ENCODE measurements around the gene BCKDHA.

The BCKDHA gene

DNA sequence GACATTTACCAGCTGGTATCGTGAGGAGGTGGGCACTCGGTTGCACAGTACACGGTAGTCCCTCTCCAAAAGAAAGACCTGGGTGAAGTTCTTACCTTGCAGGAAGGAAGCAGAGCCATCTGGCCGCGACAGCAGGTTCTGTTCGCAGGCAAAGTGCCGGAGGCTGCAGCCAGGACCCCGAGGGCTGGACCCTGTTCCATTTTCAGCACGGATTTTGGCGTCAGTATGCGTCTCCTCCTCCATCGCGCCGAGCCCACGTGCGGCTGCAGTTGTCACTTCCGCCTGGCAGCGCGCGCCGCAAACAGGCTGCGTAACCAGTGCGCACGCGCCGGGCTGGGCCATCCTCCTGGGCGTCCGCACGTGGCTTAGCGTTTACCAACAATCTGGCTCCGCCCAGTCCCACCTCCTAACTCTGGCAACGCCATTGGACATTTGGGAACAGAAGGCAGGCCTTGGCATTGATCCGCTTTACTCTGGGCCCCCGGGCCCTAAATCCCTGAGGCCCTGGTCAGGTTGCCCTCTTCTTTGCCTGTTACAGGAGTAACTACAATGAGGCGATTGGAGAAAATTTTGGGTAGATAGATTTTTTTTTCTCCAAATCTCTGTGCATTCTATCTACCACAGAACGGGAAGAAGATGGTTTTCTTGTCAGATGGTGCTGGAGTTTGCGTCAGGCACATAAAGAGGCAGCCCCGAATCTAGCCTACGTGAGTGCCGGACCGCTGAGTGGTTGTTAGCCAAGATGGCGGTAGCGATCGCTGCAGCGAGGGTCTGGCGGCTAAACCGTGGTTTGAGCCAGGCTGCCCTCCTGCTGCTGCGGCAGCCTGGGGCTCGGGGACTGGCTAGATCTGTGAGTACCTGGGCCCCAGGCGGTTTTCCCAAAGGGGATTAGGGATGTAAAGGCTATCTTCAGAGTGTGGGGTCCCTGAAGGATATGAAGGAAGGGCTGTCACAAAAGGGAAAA is at the start of gene BCKDHA, which contains the start of gene EXOSC5:
TSS of gene BCKDHA (plus strand) at position 733 of the 964 bp plus-strand sequence. CDS start at position 743, 10 bp downstream.
TSS of gene EXOSC5 (minus strand) at position 274 of the 964 bp plus-strand sequence. CDS start at position 243, 31 bp downstream.
- DNase-seq (ENCODE audit: low spot score), result peak; percentile 99

DNA sequence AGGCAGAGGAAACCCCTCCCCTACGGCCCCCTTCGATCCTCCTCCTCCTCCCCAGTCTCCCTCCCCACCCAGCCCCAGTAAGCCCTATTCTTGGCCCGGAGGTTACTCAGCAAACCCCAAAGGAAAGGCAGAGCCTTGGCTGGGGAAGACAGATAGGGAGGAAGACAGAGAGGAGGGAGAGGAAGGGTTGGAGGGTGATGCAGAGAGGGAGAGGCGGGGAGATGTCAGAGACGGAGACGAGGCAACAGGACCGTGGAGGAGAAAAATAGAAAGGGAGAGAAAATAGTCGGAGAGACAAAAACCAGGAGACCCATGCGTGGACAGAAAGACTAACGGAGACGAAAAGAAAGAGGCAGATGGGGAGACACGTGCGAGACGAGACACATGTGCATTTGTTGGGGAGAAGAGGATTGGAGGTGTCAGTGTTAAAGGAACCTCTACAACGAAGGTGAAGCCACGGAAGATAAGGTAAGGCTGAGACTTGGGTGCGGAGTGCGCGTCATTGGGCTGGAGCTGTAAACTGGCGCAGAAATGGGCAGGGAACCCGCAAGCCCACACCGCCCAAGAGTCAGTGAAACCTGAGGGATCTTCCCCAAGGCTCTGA is 46.8 kb upstream of the BCKDHA start:
- no peak for DNase-seq (ENCODE audit: low spot score)

DNA sequence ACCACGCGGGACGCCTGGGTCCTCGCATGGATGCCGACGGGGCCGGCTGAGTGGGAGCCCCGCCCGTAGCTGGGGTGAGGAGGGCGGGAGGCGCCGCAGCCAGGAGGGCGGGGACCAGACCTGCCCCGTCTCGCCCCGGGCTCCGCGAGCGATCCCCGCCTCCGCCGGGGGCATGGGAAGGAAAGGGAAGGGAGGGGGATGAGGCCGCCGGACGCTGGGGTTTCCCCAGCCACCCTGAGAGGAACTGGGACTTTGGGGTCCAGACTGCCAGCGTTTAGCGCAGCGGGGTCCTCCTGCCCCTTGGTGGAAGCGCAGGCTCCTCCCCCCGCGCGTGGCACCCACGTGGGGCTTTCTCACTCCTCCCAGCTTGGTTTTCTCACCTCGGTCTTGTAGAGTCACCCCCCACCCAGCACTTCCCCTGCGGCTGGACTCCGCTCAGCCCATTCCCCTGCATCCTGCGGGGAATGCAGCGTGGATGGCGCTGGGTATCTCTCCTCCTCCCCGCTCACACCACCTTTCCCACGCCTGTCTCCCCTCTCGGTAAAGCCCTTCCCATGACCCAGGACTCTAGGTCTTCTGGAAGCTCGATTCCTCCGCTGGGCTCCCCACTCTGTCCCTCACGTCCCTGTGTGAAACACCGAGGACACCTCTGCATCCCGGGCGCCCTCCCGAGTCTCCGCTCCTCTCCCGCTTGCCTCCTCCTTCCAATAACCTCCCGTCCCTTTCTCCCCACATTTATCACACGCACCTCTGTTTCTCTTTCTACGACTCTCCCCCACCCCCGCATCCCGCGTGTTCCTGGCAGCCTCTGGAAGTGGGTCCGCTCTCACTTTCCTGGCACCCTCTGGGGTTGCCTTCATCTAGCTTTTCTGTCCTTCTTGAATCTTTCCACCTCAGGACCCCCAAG is 46.0 kb upstream of the BCKDHA start:
- peak; percentile 32 for DNase-seq (ENCODE audit: low spot score)

DNA sequence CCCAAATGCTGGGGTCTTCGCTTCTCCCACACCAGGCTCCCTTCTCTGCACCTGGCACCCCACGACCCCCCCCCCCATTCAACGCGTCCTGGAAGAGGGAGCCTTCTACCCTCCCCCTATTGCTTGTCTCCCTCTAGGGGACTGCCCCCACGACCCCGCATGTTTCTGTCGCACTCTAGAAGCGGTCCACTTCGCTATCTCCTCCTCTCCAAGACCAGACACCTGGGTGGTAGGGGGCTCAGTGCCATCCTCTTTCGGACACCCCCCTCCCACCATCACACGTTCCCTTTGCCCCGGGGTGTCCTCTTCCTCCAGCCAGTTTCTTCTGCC is 45.4 kb upstream of the BCKDHA start:
- no peak for DNase-seq (ENCODE audit: low spot score)

DNA sequence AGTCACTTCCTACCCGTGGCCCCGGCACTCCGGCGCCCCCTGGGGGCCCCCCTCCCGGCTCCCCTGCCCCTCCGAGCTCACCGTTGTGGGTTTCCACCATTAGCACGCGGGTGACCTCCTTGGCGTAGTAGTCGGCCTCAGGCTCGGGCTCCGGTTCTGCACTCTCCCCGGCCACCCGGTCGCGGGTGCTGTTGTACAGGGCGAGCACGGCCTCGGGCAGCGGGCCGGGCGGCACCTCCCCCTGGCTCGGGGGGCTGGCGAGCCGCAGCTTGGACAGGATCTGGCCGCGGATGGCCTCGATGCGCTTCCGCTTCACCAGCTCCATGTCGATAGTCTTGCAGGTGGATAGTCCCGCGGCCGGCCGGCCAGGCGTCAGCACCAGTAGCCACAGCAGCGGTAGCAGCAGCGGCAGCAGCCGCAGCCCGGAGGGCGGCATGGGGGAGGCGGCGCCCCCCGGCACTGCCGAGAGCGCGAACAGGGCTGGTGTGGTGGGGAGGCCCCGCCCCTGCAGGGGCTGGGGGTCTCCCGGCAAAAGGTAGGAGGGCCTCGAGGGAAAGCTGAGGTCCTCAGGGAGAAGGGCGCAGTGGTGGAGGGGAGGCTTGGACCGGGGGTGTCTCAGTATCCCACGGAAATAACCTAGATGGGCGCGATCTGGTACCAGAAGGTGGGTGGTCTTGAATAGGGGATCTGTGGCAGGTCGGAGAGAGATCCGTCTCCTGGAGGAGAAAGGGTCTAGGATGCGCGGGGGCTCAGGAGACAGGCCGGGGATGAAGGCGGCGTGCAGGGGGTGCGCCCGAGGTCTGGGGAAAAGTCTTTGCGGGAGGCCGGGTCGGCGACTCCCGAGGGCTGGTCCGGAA is 44.8 kb upstream of the BCKDHA start:
- no peak for DNase-seq (ENCODE audit: low spot score)

DNA sequence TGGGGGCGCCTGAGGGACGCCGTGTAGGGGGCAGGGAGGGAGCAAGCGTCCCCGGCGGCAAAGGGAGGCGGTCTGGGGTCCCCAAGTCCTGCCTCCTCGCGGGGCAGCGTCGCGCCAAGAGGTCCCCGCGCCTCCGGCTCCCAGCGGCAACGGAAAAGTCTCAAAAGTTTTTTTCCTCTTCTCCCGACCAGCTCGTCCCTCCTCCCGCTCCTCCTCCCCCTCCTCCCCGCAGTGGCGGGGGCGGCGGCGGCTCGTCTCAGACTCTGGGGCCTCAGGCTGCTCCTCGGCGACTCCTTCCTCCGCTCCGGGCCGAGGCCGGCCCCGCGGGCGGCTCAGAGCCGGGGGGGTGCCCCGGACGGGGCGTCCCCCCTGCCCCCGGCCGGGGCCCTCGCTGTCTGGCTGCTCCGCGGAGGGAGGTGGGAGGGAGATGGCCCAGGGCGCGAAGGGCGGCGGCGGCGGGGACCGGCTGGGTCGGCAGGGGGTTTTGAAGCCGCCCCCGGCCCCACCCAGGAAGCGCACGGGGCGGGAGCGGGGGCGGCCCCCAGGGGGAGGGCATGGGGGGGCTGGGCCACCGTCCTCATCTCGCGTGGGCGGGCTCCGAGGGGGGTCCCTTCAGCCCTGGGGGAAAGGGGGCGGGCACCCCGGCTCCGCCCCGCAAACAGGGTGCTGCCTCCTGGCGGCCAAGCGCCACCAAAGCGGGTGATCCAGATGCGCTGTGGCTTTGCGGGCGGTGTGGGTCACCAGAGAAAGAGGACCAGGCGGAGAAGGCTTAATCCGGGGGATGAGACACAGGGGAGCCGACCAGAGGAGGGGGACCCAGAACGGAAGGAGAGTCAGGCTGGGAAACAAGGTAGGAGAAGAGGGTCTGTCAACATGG is 43.9 kb upstream of the BCKDHA start, which contains the start of gene TGFB1:
TSS of gene TGFB1 (minus strand) at position 457 of the 877 bp plus-strand sequence. CDS start 878 bp downstream, outside the sequence.
- peak; percentile 57 for DNase-seq (ENCODE audit: low spot score)

DNA sequence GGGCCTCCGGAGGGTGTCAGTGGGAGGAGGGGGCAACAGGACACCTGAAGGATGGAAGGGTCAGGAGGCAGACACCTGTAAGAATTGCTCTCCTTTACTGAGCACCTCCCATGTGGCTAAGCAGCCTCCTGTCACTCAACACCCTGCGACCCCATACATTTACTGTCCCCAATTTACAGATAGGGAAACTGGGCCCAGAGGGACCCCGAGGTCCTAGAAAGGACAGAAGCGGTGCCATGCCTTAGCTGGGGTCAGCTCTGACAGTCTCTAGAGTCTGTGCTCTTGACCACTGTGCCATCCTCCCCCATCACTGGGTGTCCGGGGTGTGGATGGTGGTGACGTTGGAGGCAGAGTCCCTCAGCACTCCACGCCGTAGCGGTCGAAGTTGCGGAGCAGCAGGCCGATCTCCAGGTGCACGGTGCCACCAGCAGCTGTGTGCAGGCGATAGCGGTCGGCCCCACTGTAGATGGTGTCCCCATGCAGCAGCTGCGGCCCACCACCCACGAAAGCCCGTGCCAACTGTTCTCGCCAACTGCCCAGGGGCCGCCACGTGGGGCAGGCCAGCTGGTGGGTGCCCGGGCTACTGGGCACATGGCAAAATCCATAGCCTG is 43.2 kb upstream of the BCKDHA start:
- DNase-seq (ENCODE audit: low spot score), result no peak

DNA sequence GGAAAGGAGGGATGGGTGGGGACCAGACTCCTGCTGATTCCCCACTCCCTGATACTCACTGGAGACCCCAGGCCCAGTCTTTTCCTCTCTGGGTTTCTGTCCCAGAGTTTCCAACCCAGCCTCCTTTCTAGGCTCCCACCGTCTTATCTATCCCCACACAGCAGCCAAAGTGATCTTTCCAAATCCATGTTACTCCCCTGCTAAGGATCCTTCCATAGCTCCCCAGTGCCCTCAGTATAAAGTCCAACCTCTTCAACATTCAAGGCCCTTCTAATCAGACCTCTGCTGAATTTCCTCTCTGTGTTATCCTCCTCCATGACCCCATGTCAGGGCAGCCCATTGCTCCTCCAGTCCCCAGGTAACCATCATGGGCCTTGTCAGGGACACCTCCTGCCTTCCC is 42.6 kb upstream of the BCKDHA start:
- DNase-seq (ENCODE audit: low spot score), result no peak

DNA sequence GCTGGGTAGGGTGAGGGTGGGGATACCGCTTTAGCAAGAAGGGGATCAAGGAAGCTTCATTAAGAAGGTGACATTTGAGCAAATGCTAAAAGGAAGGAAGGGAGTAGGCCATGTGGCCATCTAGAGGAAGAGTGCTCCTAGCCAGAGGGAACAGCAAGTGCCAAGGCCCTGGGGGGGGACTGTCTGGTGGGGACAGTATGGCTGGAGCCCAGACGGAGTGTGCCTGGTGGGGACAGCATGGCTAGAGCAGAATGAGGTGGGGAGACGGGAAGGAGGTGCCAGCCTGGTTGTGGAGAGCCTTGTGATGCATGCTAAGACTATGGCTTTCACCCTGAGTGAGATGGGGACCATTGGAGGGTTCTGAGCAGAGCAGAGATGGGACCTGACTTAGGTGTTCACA is 41.8 kb upstream of the BCKDHA start:
- no peak for DNase-seq (ENCODE audit: low spot score)

DNA sequence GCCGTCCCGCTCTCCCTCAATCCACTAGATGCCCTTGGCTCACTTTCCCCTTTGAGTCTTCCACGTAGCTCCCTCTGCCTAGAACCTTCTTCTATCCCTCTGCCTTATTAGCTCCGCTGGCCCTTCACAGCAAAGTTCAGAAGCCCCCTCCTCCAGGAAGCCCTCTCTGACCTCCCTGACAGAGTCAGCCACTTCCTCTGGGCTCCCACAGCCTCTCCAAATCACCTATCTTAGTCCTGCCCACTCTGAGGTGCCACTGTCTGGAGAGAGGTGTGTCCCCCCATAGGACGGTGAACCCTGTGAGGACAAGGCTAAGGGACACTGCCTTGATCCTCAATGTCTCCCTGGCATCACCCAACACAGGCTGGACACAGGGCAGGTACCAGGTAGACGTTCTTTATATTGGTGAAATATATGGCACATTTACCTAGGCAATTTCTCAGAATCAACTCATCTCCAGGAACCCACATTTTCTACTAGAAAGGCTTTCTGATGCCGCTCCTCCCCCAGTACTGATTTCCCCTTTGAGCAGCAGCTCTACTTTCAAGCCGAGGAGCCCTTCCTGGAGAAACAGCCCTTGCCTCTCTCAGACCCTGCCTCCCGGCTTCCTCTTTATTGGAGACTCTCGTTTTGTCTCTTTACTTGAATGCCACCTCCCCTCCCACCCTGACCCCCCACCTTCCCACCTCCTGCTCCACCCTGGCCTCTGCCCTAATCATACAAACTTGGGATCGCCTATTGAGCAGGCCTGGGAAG is 40.5 kb upstream of the BCKDHA start:
- no peak for DNase-seq (ENCODE audit: low spot score)

DNA sequence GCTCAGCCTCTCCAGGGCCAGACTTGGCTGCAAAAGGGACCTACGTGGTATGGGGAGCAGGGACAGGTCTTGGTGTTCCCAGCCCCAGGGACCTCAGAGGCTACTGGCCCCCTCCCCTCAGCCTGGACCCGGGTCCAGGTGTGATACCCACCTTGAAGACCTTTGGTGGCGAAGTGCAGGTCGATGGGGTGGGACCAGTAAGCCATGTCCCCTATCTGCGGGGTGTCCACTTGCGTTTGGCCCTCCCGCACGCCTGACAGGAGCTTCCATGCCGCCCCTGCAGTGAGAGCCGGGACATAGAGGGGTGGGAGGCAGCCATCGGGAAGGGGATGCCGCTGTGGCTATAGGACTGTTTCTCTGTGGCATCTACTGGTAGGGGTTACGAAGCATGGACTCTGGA is 39.9 kb upstream of the BCKDHA start:
- no peak for DNase-seq (ENCODE audit: low spot score)

DNA sequence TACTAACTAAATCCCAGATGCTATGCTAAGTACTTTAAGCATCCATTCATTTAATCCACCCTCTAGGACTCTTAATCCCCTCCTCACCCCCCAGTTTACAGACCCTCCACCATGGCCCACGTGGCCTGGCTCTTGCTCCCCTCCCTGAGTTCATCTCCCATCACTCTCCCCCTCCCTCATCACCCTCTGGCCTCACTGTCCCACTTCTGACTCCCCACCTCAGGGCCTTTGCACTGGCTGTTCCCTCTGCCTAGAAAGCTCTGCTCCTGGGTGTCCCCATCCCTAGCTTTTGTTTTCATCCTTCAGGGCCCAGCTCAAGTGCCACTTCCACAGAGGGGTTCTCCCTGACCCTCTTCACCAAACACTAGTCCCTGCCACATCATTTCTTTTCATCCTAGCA is 37.9 kb upstream of the BCKDHA start:
- no peak for DNase-seq (ENCODE audit: low spot score)

DNA sequence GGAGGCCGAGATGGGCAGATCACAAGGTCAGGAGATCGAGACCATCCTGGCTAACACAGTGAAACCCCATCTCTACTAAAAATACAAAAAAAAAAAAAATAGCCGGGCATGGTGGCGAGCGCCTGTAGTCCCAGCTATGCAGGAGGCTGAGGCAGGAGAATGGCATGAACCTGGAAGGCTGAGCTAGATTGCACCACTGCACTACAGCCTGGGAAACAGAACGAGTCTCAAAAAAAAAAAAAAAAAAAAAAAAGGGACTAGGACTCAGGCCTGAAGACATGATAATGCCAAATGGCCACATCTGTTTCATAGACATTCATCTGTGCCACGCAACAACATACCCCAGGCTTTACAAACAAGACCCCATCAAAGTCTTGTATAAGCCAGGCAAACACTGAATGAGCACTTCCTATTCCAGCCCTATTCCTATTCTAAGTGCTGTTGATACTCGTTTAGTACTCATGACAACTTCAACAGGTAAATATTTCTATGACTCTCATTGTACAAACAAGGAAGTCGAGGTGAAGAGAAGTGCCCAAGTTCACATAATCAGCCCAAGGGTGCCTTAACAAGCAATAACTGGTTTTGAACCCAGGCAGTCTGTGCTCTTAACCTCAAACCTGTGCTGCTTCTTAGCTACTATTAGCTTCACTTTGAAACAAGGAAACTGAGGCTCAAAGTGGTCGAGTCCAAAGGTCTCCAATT is 35.3 kb upstream of the BCKDHA start:
- no peak for DNase-seq (ENCODE audit: low spot score)

DNA sequence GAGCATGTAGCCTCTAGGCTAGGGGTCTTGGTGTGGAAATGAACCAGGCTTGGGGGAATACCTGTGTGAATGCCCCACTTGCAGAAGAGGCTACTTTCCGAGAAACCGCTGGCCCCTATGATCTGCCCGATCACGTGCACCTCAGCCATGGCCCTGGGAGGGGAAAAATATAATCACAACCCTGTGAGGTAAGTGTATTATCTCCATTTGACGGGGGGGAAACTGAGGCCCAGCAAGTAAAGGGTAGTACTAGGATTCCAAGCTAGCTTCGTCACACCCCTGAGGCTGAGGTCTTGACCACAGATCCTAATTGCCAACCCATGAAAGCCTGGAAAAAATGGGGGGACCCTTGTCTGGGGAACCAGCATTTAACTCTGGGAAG is 34.3 kb upstream of the BCKDHA start:
- no peak for DNase-seq (ENCODE audit: low spot score)

DNA sequence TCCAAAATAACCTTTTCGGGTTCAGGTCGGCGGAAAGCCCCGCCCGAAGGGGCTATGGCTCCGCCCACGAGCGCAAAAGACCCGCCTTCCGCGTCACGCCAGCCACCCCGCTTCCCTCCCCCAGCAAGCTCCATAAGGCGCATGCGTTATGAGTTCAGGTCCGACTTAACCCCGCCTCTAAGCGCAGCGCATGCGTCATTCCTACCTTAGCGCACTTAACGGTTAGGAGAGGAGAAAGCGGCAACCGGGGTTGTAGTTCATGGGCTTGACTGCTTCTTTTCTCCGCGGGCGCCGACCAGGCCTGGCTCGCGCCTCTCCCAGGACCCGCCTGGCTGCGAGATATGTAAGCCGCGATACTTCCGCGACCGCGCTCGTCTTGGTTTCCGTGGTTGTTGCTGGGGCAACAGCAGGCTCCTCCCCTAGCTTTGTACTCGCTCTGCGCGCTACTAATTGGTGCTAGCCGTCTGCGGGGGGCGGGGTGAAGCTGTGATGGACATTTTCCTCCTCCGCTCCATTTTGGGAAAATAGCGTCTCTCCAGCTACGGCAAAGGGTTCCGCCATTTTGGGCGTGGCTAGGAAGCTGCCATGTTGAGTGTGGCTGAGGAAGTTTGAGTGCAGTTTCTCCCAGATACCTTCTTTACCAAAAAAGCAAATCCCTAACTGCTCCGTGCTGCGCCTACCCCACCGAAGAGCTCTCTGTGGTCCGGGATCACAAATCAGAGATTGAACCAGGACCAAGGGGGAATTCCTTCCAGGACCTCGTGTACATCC is 33.7 kb upstream of the BCKDHA start, which contains the start of gene B9D2:
TSS of gene B9D2 (minus strand) at position 397 of the 771 bp plus-strand sequence. CDS start 630 bp downstream, outside the sequence.
- peak; percentile 98 for DNase-seq (ENCODE audit: low spot score)

DNA sequence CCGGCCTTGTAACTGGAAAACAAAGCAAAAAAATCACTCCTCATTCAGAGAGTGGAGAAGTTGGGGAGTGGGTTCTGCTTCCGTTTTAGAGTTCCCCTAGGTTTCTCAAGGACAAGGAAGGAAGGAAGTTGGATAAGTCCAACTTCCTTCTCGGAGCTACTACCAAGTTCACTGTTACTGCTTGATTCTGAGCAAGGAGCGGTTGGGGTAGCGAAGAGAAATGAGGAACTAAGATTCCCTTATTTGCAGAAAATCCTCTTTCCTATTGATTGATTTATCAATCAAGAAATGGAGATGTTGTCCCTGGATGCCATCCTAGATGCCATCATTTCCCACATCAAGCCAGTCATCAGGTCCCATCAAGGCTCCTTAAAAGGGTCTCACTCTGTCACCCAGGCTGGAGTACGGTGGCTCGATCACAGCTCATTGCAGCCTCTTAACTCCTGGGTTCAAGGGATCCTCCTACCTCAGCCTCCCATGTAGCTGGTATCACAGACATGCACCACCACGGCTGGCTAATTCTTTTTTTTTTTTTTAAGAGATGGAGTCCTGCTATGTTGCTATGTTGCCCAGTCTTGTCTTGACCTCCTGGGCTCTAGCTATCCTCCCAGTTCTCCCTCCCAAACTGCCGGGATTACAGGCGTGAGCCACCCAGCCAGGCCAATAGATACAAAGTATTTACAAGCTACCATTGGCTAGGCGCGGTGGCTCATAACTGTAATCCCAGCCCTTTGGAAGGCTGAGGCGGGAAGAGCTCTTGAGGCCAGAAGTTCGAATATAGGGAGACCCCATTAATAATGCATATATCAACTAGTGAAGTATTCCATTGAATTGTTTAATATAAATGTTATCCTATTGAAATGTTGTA is 32.9 kb upstream of the BCKDHA start:
- DNase-seq (ENCODE audit: low spot score), result no peak

All from putamen (tissue), 1 donor.